Muscle of leg (tissue), 11 donors: Measurements from ENCODE around the gene LRRC37A. TPM values are rescaled to one million over a fixed set of nuclear protein-coding genes. Genes with fewer than 3 reads are reported as not detected.
"Not testable (repeated sequence)": the region's sequence is repeated elsewhere in the genome, so short reads cannot be mapped to it uniquely, and the experiment has no call there.

Experiments
- DNase-seq: peaks from one replicate; pipeline ENCODE4 v3.0.0; 2013
- H3K27ac ChIP-seq: one replicate; pipeline ENCODE4 v1.5.1; 2013; ENCODE audit warnings: mild to moderate bottlenecking, low read length, control low read depth
- H3K27me3 ChIP-seq: one replicate; pipeline ENCODE4 v1.6.1; 2013; ENCODE audit warnings: low read length; ENCODE audit not compliant: control insufficient read depth, insufficient read depth
- H3K36me3 ChIP-seq: one replicate; pipeline ENCODE4 v1.6.1; 2013; ENCODE audit warnings: low read length; ENCODE audit not compliant: control insufficient read depth, insufficient read depth
- H3K4me1 ChIP-seq: one replicate; pipeline ENCODE4 v1.6.1; 2013; ENCODE audit warnings: low read length; ENCODE audit not compliant: control insufficient read depth, insufficient read depth
- H3K4me3 ChIP-seq: one replicate; pipeline ENCODE4 v1.5.1; 2013; ENCODE audit warnings: low read length, control low read depth
- H3K9me3 ChIP-seq: replicated peaks from 2 replicates; pipeline ENCODE4 v1.6.1; 2013; ENCODE audit warnings: low read depth, low read length; ENCODE audit not compliant: control insufficient read depth
- WGBS: methylation state at CpG from one replicate; pipeline ENCODE4 v1.1.5; 2013; ENCODE audit warnings: missing lambda C conversion rate; ENCODE audit not compliant: insufficient coverage; 5-methylcytosine and 5-hydroxymethylcytosine counted together
- polyA plus RNA-seq, 8 donors: library from polyadenylated mRNA; unstranded; fragments of 120-200 nt; gene quantifications; one replicate each; pipeline versions ENCODE4 v1.2.1 to v1.2.3, GENCODE V29; 2013; ENCODE audit warnings: inconsistent platforms in 1 of 8, low replicate concordance in 1 of 8; ENCODE audit not compliant: insufficient read length in 8 of 8, insufficient read depth in 1 of 8
- total RNA-seq: library from RNA; stranded (reverse); fragments of 120-200 nt; gene quantifications from one replicate; pipeline ENCODE4 v1.2.4, GENCODE V29; 2013

LRRC37A gene
- total and polyA plus RNA-seq, 9 donors: 1.3 to 4.3 (median 2.0) TPM

DNA sequence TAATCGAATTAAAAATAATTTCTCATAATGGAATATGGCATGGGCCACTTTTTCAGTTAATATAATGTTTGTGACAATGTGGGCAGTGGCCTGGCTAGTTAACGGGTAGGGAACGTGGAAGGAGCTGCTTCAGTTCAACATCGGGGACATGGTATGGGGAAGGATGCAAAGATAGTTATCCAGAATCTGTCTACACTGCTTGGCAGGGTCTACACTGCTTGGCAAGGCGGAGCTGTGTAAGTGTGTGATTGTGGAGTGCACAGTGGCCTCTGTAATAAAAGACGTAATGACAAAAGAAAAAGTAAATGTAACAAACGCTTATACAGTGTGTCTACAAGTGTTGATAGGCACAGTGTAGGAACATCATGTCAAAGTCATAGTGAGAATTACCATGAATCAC is 7.3 kb upstream of the LRRC37A start:
- 87% methylated on average over 5 of the region's 7 CpGs for WGBS

DNA sequence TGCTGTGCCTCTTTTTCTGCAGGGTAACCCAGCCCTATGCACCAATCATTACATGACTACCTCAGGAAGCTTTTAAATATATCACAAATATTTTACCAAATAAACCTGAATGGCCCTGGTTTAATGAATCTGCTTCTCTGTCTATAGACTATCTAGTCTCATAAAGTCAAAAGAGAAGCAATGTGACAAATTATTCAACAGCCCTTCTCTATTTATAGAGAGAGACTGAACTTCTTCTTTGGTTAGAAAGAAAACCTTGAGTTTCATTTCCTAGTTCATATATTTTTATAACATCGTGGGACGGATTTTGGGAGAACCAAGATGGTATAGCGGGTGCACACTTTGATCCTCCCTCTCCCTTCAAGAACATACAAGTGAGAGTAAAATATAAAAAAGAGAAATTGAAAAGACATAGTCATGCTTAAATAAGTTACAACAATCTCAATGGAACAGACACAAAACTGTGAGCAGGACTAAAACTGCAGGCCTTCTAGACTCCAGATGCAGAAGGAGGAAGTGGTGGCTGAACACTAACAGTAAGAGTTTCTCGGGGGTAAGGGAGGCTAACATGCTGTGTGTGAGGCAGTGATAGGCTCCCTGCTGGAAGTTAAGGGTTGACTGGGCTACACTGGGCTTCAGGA is 3.9 kb upstream of the LRRC37A start:
- H3K9me3 ChIP-seq, H3K27ac ChIP-seq, H3K36me3 ChIP-seq, H3K4me1 ChIP-seq, H3K4me3 ChIP-seq, H3K27me3 ChIP-seq: not testable (repeated sequence)
- no CpG with 5 or more reads among the region's 4 CpGs for WGBS
- peak; percentile 35 for DNase-seq

More for the DNA sequence above, 7.3 kb upstream of the LRRC37A start:
- DNase-seq, H3K27me3 ChIP-seq, H3K36me3 ChIP-seq, H3K9me3 ChIP-seq, H3K27ac ChIP-seq, H3K4me1 ChIP-seq, H3K4me3 ChIP-seq: not testable (repeated sequence)

DNA sequence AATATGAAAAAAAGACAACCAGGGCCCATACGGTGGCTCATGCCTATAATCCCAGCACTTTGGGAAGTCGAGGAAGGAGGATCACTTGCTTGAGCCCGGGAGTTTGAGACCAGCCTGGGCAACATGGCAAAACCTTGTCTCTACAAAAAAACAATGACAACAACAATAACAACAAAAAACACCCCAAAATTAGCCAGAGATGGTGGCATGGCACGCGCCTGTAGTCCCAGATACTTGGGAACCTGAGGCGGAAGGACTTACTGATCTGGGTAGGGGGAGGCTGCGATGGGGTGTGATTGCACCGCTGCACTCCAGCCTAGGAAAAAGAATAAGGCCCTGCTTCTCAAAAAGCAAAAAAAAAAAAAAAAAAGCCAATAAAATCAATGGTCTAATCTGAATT is 3.3 kb upstream of the LRRC37A start:
- not testable (repeated sequence) for DNase-seq, H3K36me3 ChIP-seq, H3K4me3 ChIP-seq, H3K27ac ChIP-seq, H3K9me3 ChIP-seq, H3K27me3 ChIP-seq, H3K4me1 ChIP-seq
- no CpG with 5 or more reads among the region's 8 CpGs for WGBS

DNA sequence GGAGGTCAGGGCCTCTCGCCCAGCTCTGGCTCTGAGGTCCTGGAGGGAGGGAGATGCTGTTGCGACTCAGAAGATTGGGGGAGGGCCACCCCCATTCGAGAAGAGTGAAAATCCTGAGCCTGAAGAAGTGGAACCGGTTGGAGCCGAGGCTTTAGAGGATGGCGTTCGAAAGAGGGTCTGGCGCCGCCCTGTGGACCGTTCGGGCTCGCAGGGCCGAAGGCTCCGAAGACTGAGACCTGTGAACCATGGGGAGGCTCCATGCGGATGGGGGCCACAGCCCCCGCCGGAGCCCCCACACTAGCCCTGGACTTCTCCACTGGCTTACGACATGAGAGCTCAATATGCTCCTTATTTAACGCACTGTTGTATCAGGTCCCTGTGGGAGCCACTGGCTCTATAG is 46.3 kb downstream of the LRRC37A start:
- DNase-seq, H3K4me1 ChIP-seq, H3K9me3 ChIP-seq, H3K4me3 ChIP-seq, H3K36me3 ChIP-seq, H3K27me3 ChIP-seq, H3K27ac ChIP-seq: not testable (repeated sequence)
- WGBS: no CpG with 5 or more reads among the region's 19 CpGs

DNA sequence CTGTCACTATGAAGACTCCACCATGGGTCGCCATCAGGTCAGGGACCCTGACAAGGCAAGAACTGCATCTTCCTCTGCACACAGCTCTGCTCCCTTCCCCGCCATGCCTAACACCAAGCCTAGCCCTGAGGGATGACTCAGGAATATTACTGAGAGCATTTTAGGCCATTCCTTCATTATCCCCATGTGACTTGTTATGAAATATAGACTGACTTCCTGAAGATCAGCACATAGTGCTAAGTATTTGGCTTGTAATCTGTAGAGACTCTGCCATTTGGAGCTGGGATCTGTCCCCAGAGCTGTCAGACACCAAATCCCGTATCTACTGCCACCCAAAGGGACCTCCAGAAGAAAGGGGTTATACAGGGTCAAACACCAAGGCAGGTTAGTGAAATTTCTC is 47.2 kb downstream of the LRRC37A start:
- H3K4me3 ChIP-seq, H3K9me3 ChIP-seq, H3K27me3 ChIP-seq, H3K4me1 ChIP-seq, H3K27ac ChIP-seq, H3K36me3 ChIP-seq, DNase-seq: not testable (repeated sequence)
- no CpG with 5 or more reads among the region's 3 CpGs for WGBS

DNA sequence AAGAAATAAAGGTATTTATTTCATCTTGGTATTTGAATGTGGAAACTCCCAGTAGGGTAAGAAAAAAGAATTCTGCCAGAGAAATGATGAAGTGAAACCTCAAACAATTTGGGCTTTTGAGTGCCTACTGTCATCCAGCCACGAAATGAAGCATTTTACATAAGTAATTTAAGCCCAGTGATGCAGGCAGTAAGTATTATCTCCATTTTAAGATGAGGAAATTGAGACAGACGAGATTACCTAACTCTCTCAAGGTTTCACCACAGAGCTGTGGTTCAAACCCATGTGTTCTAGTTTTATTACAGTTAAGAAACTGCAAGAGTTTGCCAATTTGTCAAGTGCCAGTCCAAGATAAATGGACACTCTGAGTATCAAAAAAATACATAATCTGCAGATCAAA is 53.4 kb downstream of the LRRC37A start:
- not testable (repeated sequence) for H3K27me3 ChIP-seq, H3K36me3 ChIP-seq, H3K27ac ChIP-seq, H3K4me1 ChIP-seq, DNase-seq, H3K4me3 ChIP-seq, H3K9me3 ChIP-seq
- no CpG with 5 or more reads among the region's 2 CpGs for WGBS

DNA sequence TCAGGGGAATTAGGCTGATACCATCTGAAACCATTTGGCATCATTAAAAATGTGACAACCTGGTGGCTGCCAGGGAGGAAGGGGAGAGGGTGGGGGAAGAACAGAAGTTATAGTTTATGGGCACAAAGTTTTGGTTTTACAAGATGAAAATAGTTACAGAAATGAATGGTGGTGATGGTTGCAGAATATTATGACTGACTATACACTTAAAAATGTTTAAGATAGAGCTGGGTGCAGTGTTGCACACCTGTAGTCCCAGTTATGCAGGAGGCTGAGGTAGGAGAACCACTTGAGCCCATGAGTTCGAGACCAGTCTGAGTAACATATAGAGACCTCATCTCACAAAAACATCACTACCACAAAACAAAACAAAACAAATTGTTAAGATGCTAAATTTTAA is 54.1 kb downstream of the LRRC37A start:
- not testable (repeated sequence) for H3K9me3 ChIP-seq, H3K27ac ChIP-seq, H3K4me3 ChIP-seq, H3K4me1 ChIP-seq, H3K27me3 ChIP-seq, H3K36me3 ChIP-seq, DNase-seq
- WGBS: no CpG with 5 or more reads among the region's 1 CpG

DNA sequence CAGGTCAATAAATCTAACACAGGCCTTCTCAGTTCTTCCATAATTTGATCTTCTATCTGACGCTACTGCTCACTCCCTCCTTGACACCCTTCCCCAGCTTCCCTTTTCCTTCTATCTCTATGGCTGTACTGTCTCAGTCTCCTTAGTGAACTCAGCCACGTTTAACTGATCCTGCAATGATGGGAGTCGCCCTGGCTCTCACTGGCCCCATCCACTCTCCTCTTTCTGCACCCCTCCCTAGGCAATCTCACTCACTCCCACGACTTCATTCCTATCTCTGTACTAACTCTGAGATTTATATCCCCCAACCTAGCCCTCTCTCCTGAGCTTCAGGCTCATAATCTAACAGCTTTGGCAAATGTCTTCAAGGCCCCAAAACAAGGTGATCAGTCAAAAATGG is 58.9 kb downstream of the LRRC37A start:
- not testable (repeated sequence) for H3K27me3 ChIP-seq, H3K4me1 ChIP-seq, H3K27ac ChIP-seq, H3K36me3 ChIP-seq, H3K9me3 ChIP-seq, DNase-seq, H3K4me3 ChIP-seq
- WGBS: no CpG with 5 or more reads among the region's 4 CpGs

DNA sequence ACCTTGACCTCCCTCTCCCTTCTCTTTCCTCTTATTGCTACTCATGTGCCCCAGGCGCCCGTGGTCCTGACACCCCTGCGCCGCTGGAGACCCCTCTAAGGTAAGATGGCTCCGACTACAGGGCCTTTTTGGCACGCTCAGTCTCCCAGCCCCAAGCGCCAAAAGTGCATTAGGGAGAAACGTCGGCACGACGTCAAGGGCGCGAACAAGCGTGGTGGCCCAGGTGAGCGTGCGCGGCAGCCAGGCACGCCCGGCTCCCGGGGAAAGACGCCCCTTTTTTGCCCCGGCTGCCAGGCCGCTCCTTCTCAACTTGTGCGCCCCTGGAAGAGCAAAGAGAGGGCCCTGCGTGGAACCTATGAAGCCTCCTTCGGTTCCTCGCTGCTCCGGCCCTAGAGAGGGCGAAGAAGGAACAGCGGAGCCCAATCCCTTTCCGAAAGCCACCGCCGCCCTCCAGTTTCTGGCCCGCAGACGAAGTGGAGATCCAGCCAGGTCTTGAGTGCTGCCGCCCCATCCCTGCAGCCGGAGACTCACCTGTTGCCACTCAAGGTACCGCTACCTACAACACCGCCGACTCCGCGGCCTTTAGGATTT is 66.3 kb downstream of the LRRC37A start:
- not testable (repeated sequence) for H3K4me3 ChIP-seq, H3K27me3 ChIP-seq, H3K4me1 ChIP-seq, H3K9me3 ChIP-seq, DNase-seq, H3K36me3 ChIP-seq, H3K27ac ChIP-seq
- WGBS: no CpG with 5 or more reads among the region's 42 CpGs

DNA sequence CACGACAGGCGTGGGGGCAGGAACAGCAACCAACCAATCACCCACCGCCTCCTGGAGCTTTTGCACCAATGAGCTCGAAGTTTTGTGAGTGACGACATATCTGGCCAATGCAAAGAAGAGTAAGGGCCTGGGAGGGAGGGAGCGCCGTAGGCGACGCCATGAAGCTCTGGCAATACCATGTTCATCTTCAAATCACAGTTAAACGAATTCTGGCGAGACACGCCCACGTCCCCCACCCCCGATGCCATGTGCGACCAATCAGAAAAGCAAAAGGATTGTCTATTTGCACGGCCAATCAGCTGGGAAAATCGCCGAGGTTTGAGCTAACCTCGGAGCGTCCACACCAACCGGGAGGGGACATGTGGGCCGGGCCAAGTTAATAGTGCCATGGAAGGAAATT is 66.8 kb downstream of the LRRC37A start, which contains the start of gene ARL17B:
TSS of gene ARL17B (minus strand) at position 12 of the 400 bp plus-strand sequence. CDS start 3,369 bp downstream, outside the sequence.
- not testable (repeated sequence) for H3K27ac ChIP-seq, H3K27me3 ChIP-seq, H3K9me3 ChIP-seq, H3K4me1 ChIP-seq, DNase-seq, H3K36me3 ChIP-seq, H3K4me3 ChIP-seq
- WGBS: no CpG with 5 or more reads among the region's 22 CpGs

DNA sequence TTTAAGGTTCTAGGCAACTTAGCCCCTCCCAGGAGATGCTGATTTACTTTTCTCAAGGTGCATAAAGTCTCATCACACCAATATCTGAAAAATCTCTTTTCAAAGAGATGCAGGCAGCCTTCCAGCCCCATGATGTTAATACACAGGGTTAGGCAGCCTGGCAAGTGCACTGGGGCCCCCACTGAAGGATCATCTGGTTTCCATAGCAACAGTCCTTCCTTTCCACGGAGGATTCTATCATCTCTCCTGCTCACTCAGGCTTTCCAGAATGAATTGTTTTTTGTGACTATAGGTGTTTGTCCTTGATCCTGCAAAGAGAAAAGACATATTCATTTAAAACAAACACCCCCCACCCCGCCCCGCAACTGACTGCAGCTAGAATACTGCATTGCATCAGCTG is 72.6 kb downstream of the LRRC37A start:
- no CpG with 5 or more reads among the region's 3 CpGs for WGBS
- not testable (repeated sequence) for DNase-seq, H3K4me3 ChIP-seq

More for the DNA sequence above, 72.6 kb downstream of the LRRC37A start:
- not testable (repeated sequence) for H3K27ac ChIP-seq, H3K9me3 ChIP-seq, H3K4me1 ChIP-seq, H3K36me3 ChIP-seq, H3K27me3 ChIP-seq
